H1 (cell line): Measurements from ENCODE around the gene SLC5A9. TPM values are rescaled to one million over a fixed set of nuclear protein-coding genes. Genes with fewer than 3 reads are reported as not detected.

Source experiments
- CTCF ChIA-PET: fragments of 300-600 bp; sonication (Branson Sonifier 250); formaldehyde crosslinking; loops from one replicate; lab custom pipeline; 2021; ENCODE audit not compliant: partially characterized antibody; lab: Charles Lee
- POLR2A ChIA-PET: fragments of 300-600 bp; sonication (Branson Sonifier 250); formaldehyde crosslinking; loops from one replicate; lab custom pipeline; 2021; ENCODE audit warnings: inconsistent platforms; ENCODE audit not compliant: partially characterized antibody; lab: Charles Lee
- DNase-seq, 2 experiments: peaks; one replicate each; pipeline versions ENCODE4 v3.0.0 to v3.0.0-alpha.2; 2010 to 2022; ENCODE audit warnings: low spot score in 2 of 2, low read depth in 1 of 2, mixed read lengths in 1 of 2
- FAIRE-seq: peaks from 2 replicates; lab custom pipeline; 2011; peaks lifted over from hg19 to GRCh38; lab: Jason Lieb, UNC
- H2AFZ ChIP-seq: 2 replicates; pipeline ENCODE4 v1.8.1; 2012; ENCODE audit warnings: low read length, inconsistent platforms
- H2AK5ac ChIP-seq: 2 replicates; pipeline ENCODE4 v1.6.1; 2013; ENCODE audit warnings: low read depth, low read length
- H2BK120ac ChIP-seq: replicated peaks from 2 replicates; pipeline ENCODE3; 2013; ENCODE audit warnings: low read depth, low read length, inconsistent platforms
- H2BK12ac ChIP-seq: 2 replicates; pipeline ENCODE4 v1.6.1; 2013; ENCODE audit warnings: low read depth, low read length
- H2BK15ac ChIP-seq: 2 replicates; pipeline ENCODE4 v1.6.1; 2013; ENCODE audit warnings: low read length
- H2BK20ac ChIP-seq: 2 replicates; pipeline ENCODE4 v1.6.1; 2013; ENCODE audit warnings: low read length
- H2BK5ac ChIP-seq: 2 replicates; pipeline ENCODE4 v1.6.1; 2013; ENCODE audit warnings: low read depth, low read length
- H3K14ac ChIP-seq: 2 replicates; pipeline ENCODE4 v1.6.1; 2013; ENCODE audit warnings: inconsistent platforms; ENCODE audit not compliant: insufficient read length
- H3K18ac ChIP-seq: 2 replicates; pipeline ENCODE4 v1.6.1; 2013; ENCODE audit warnings: low read length; ENCODE audit errors: extremely low read depth
- H3K23ac ChIP-seq: 2 replicates; pipeline ENCODE4 v1.6.1; 2013; ENCODE audit warnings: inconsistent platforms; ENCODE audit not compliant: insufficient read length
- H3K23me2 ChIP-seq: 2 replicates; pipeline ENCODE4 v1.6.1; 2013; ENCODE audit warnings: low read depth, low read length
- H3K27ac ChIP-seq: 2 replicates; pipeline ENCODE4 v1.6.1; 2011; ENCODE audit warnings: low read depth, low read length, inconsistent platforms
- H3K27me3 ChIP-seq, 4 experiments: replicated peaks in 1 of 4; 1 replicate in 1 of 4; 2 replicates in 3 of 4; pipeline versions ENCODE4 v1.6.1 to v1.8.1; 2011 to 2013; ENCODE audit warnings: low read length in 3 of 4, mild to moderate bottlenecking in 3 of 4, inconsistent platforms in 2 of 4, mixed read lengths in 2 of 4, moderate library complexity in 1 of 4; ENCODE audit not compliant: control insufficient read depth in 3 of 4, insufficient read depth in 3 of 4; ENCODE audit errors: extremely low read depth in 1 of 4
- H3K36me3 ChIP-seq, 4 experiments: 2 replicates each; pipeline versions ENCODE4 v1.6.1 to v1.8.1; 2011 to 2013; ENCODE audit warnings: mild to moderate bottlenecking in 4 of 4, low read length in 3 of 4, moderate library complexity in 2 of 4, control low read depth in 1 of 4, inconsistent platforms in 1 of 4; ENCODE audit not compliant: insufficient read depth in 4 of 4, control insufficient read depth in 2 of 4
- H3K4ac ChIP-seq: replicated peaks from 2 replicates; pipeline ENCODE3; 2013; ENCODE audit warnings: low read length, low read depth, mixed read lengths, inconsistent platforms; ENCODE audit not compliant: insufficient read length
- H3K4me1 ChIP-seq, 4 experiments: replicated peaks in 1 of 4; 1 replicate in 1 of 4; 2 replicates in 3 of 4; pipeline versions ENCODE4 v1.6.1 to v1.8.1; 2011 to 2013; ENCODE audit warnings: low read length in 3 of 4, inconsistent platforms in 2 of 4, mixed read lengths in 1 of 4; ENCODE audit not compliant: insufficient read depth in 4 of 4, control insufficient read depth in 3 of 4
- H3K4me2 ChIP-seq, 2 experiments: 2 replicates each; pipeline versions ENCODE4 v1.6.1 to v1.8.1; 2011 to 2013; ENCODE audit warnings: low read depth in 2 of 2, low read length in 2 of 2, control low read depth in 1 of 2, inconsistent platforms in 1 of 2, mild to moderate bottlenecking in 1 of 2; ENCODE audit not compliant: insufficient read depth in 1 of 2
- H3K4me3 ChIP-seq, 4 experiments: fragments of 200-600, 300-600 bp in 1 of 4; sonication (generic), shearing (Covaris generic), sonication (Bioruptor Twin) in 1 of 4; 2 replicates each; pipeline versions ENCODE4 v1.5.1 to v1.8.1; 2011 to 2016; ENCODE audit warnings: low read length in 4 of 4, low read depth in 3 of 4, control low read depth in 2 of 4, inconsistent platforms in 2 of 4, mild to moderate bottlenecking in 2 of 4, mixed read lengths in 1 of 4, moderate library complexity in 1 of 4; ENCODE audit not compliant: insufficient read depth in 2 of 4; ENCODE audit errors: extremely low read depth in 1 of 4
- H3K56ac ChIP-seq: replicated peaks from 2 replicates; pipeline ENCODE3; 2013; ENCODE audit warnings: low read depth, mild to moderate bottlenecking, mixed read lengths, low read length, inconsistent platforms; ENCODE audit not compliant: insufficient read length
- H3K79me1 ChIP-seq: 2 replicates; pipeline ENCODE4 v1.6.1; 2013; ENCODE audit warnings: low read depth, low read length, control low read depth
- H3K79me2 ChIP-seq, 2 experiments: 2 replicates each; pipeline versions ENCODE4 v1.6.1 to v1.8.1; 2012 to 2013; ENCODE audit warnings: low read length in 2 of 2, mild to moderate bottlenecking in 2 of 2, inconsistent platforms in 1 of 2; ENCODE audit not compliant: insufficient read depth in 2 of 2, control insufficient read depth in 1 of 2
- H3K9ac ChIP-seq, 4 experiments: replicated peaks in 1 of 4; 1 replicate in 1 of 4; 2 replicates in 3 of 4; pipeline versions ENCODE4 v1.6.1 to v1.8.1; 2011 to 2013; ENCODE audit warnings: low read depth in 3 of 4, low read length in 3 of 4, control low read depth in 2 of 4, mild to moderate bottlenecking in 2 of 4, moderate library complexity in 2 of 4, inconsistent platforms in 1 of 4; ENCODE audit errors: extremely low read depth in 1 of 4
- H3K9me3 ChIP-seq, 2 experiments: 2 replicates each; pipeline versions ENCODE4 v1.6.1 to v1.8.1; 2012 to 2013; ENCODE audit warnings: mild to moderate bottlenecking in 2 of 2, moderate library complexity in 2 of 2, control low read depth in 1 of 2, inconsistent platforms in 1 of 2, low read depth in 1 of 2, low read length in 1 of 2, mixed read lengths in 1 of 2; ENCODE audit not compliant: insufficient read depth in 2 of 2
- H4K20me1 ChIP-seq, 2 experiments: replicated peaks in 1 of 2; 2 replicates each; pipeline versions ENCODE3 to v1.8.1; 2011 to 2013; ENCODE audit warnings: inconsistent platforms in 2 of 2, low read length in 2 of 2, mild to moderate bottlenecking in 1 of 2; ENCODE audit not compliant: insufficient read depth in 2 of 2, control insufficient read depth in 1 of 2
- H4K5ac ChIP-seq: 2 replicates; pipeline ENCODE4 v1.6.1; 2013; ENCODE audit warnings: low read length, low read depth, mixed read lengths, inconsistent platforms; ENCODE audit not compliant: insufficient read length
- H4K8ac ChIP-seq: 2 replicates; pipeline ENCODE4 v1.8.0; 2013; ENCODE audit warnings: mild to moderate bottlenecking, moderate library complexity, low read length, inconsistent platforms; ENCODE audit not compliant: insufficient read depth; ENCODE audit errors: extremely low read depth
- H4K91ac ChIP-seq: replicated peaks from 2 replicates; pipeline ENCODE3; 2013; ENCODE audit warnings: low read length, mixed read lengths, inconsistent platforms; ENCODE audit not compliant: insufficient read length
- ATF2 ChIP-seq: IDR thresholded peaks from 2 replicates; pipeline ENCODE4 v1.6.1; 2012; ENCODE audit warnings: low read length, inconsistent platforms
- ATF3 ChIP-seq: IDR thresholded peaks from 2 replicates; pipeline ENCODE4 v1.6.1; 2011; ENCODE audit warnings: low read depth, mild to moderate bottlenecking, low read length; ENCODE audit not compliant: insufficient read depth
- CEBPB ChIP-seq: IDR thresholded peaks from 2 replicates; pipeline ENCODE4 v1.6.1; 2012; ENCODE audit warnings: low read depth, low read length
- HDAC6 ChIP-seq: IDR thresholded peaks from one replicate; pipeline ENCODE4 v1.7.1; 2012; ENCODE audit warnings: low read depth, mild to moderate bottlenecking, inconsistent platforms, low read length, moderate library complexity
- JUN ChIP-seq: IDR thresholded peaks from 2 replicates; pipeline ENCODE4 v1.6.1; 2011; ENCODE audit warnings: low read depth, mild to moderate bottlenecking, improper control_type of control experiment, low read length
- KDM5A ChIP-seq: fragments of 200-600 bp; IDR thresholded peaks from 2 replicates; pipeline ENCODE4 v1.7.1; 2012; ENCODE audit warnings: mild to moderate bottlenecking, low read length, inconsistent platforms, mixed read lengths
- POLR2A ChIP-seq, 2 experiments: IDR thresholded peaks; 1 replicate in 1 of 2; 2 replicates in 1 of 2; pipeline ENCODE4 v1.6.1; 2011; ENCODE audit warnings: low read depth in 2 of 2, low read length in 2 of 2, mild to moderate bottlenecking in 2 of 2; ENCODE audit errors: control extremely low read depth in 1 of 2
- RFX5 ChIP-seq: IDR thresholded peaks from 2 replicates; pipeline ENCODE4 v1.6.1; 2011; ENCODE audit warnings: low read depth, low read length, improper control_type of control experiment, borderline replicate concordance
- RXRA ChIP-seq: IDR thresholded peaks from 2 replicates; pipeline ENCODE4 v1.6.1; 2011; ENCODE audit warnings: low read depth, mild to moderate bottlenecking, low read length, moderate library complexity; ENCODE audit not compliant: insufficient read depth
- SP4 ChIP-seq: IDR thresholded peaks from 2 replicates; pipeline ENCODE4 v1.6.1; 2012; ENCODE audit warnings: low read length, inconsistent platforms
- TBP ChIP-seq: IDR thresholded peaks from 2 replicates; pipeline ENCODE4 v1.6.1; 2011; ENCODE audit warnings: low read depth, low read length, improper control_type of control experiment
- WGBS, 2 experiments: shearing (Covaris generic) in 1 of 2; methylation state at CpG; one replicate each; pipeline versions ENCODE4 v1.1.6 to v1.1.7; 2013 to 2015; ENCODE audit warnings: low lambda C conversion rate in 2 of 2, mixed read lengths in 2 of 2, inconsistent platforms in 1 of 2, low coverage in 1 of 2, missing lambda C conversion rate in 1 of 2; ENCODE audit not compliant: insufficient replicate concordance in 2 of 2, insufficient coverage in 1 of 2, insufficient read length in 1 of 2; ENCODE audit errors: extremely low coverage in 1 of 2, missing lambda C conversion rate in 1 of 2; 5-methylcytosine and 5-hydroxymethylcytosine counted together
- polyA plus RNA-seq, 7 experiments: library from polyadenylated mRNA; depleted of rRNA in 3 of 7; stranded (reverse) in 5 of 7; unstranded in 2 of 7; fragments of >200 nt in 5 of 7; fragments of 200-250 nt in 2 of 7; gene quantifications; 1 replicate in 5 of 7; 2 replicates in 1 of 7; 4 replicates in 1 of 7; pipeline versions ENCODE4 v1.2.1 to v1.2.3, GENCODE V29; 2011 to 2013; ENCODE audit warnings: missing spikeins in 2 of 7, mixed read lengths in 2 of 7
- total RNA-seq: library from RNA; stranded (reverse); fragmentation: NEBNext Ultra II Directional; extraction: Animal tissue kit (Norgen Biotek cat#: 25700); gene quantifications from 2 replicates; pipeline ENCODE4 v1.2.1, GENCODE V29; 2021

Gene SLC5A9
- total and polyA plus RNA-seq, 2 of the 8 experiments (the other 6 are each of a cell fraction or from before 2014, with no cell fraction given) = 0.03 TPM; not detected in 1

DNA sequence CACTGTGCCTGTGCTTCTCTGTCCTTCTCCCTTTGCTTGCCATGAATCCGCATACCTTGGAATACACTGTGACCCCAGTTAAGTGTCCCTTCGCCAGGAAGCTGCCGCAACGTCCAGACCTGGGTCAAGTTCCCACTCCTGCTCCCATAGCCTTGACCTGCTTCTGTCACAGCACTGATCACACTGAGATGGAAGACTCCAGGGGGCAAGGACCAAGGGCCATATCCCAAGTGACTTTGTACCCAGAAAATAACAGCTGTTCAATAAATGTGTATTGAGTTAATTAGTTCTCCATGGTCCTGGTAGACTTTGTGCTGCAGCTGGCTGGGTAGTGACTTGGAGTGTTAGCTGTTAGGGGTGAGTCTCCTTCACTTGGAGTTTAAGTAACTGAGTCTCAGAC lies 25.8 kb downstream of the SLC5A9 start:
- no peaks in the 10 kb centered on the region for H3K79me1 ChIP-seq
- 91% methylated on average over 4 of the region's 4 CpGs; no CpG with 5 or more reads in 1 of the 2 experiments for whole genome bisulfite sequencing, 2 experiments
- no peak overlapping the region for H4K5ac ChIP-seq
- no peak overlapping the region for H3K27ac ChIP-seq
- H3K9me3 ChIP-seq = no peaks in the 10 kb centered on the region
- H3K4me2 ChIP-seq = no peak overlapping the region
- no peaks in the 10 kb centered on the region for H3K23me2 ChIP-seq
- no peak overlapping the region for H3K4ac ChIP-seq
- ChIA-PET CTCF (interaction anchor here (1.4 to 7.2 kb wide), 2 partner anchors 9 to 11 kb away, joined by 4 to 53 read pairs; no protein-coding TSS in a partner anchor), POLR2A (no interaction called here)
- H3K79me2 ChIP-seq = no peaks in the 10 kb centered on the region
- H3K4me3 ChIP-seq = no peak overlapping the region
- TF ChIP-seq SP4 = no peak
- TF ChIP-seq RFX5 = no peak
- TF ChIP-seq JUN = no peak
- no peak for TF ChIP-seq HDAC6
- no peak for TF ChIP-seq ATF2
- no peak for TF ChIP-seq POLR2A (IDR thresholded peaks at IDR 0.05; ENCODE audit: control extremely low read depth in 1 of 2, low read depth in 2 of 2, low read length in 2 of 2)
- no peak for TF ChIP-seq RXRA
- TF ChIP-seq KDM5A = no peak
- no peak for TF ChIP-seq TBP
- no peak for TF ChIP-seq CEBPB
- no peak for TF ChIP-seq ATF3
- no peak overlapping the region for H2BK12ac ChIP-seq
- no peak overlapping the region for H2BK15ac ChIP-seq
- H3K27me3 ChIP-seq = no peaks in the 10 kb centered on the region
- no peak overlapping the region for H4K91ac ChIP-seq
- H3K18ac ChIP-seq = no peak overlapping the region
- H2AK5ac ChIP-seq = no peak overlapping the region
- H2BK120ac ChIP-seq = no peak overlapping the region
- H2AFZ ChIP-seq = no peak overlapping the region
- no peak overlapping the region for H3K14ac ChIP-seq
- DNase-seq (no peak), FAIRE-seq (no peak)
- H2BK5ac ChIP-seq = no peak overlapping the region
- no peak overlapping the region for H3K56ac ChIP-seq
- H3K4me1 ChIP-seq = no peaks in the 10 kb centered on the region
- H4K8ac ChIP-seq = no peak overlapping the region
- no peaks in the 10 kb centered on the region for H3K36me3 ChIP-seq
- no peak overlapping the region for H2BK20ac ChIP-seq
- no peaks in the 10 kb centered on the region for H4K20me1 ChIP-seq
- H3K23ac ChIP-seq = no peak overlapping the region
- H3K9ac ChIP-seq = no peak overlapping the region
